ENCODE results near the gene NTNG2.

NTNG2 gene

GRCh38 chr9:132236662-132237311 is 74.9 kb downstream of the NTNG2 start:
- no peak for DNase-seq (ENCODE audit: low read depth)

- no peak for DNase-seq (ENCODE audit: low read depth)
Measured at GRCh38 chr9:132237481-132237880, 75.6 kb downstream of the NTNG2 start.

- no peak for DNase-seq (ENCODE audit: low read depth)
Measured at GRCh38 chr9:132238026-132238972, 76.4 kb downstream of the NTNG2 start.

GRCh38 chr9:132238992-132239391 is 77.1 kb downstream of the NTNG2 start:
- DNase-seq (ENCODE audit: low read depth) = no peak

- no peak for DNase-seq (ENCODE audit: low read depth)
Measured at GRCh38 chr9:132239518-132239917, 77.7 kb downstream of the NTNG2 start.

GRCh38 chr9:132239999-132240840 is 78.4 kb downstream of the NTNG2 start:
- DNase-seq (ENCODE audit: low read depth) = no peak

- DNase-seq (ENCODE audit: low read depth) = peak; percentile 71
Measured at GRCh38 chr9:132240841-132241482, 79.1 kb downstream of the NTNG2 start.

- no peak for DNase-seq (ENCODE audit: low read depth)
Measured at GRCh38 chr9:132241483-132241839, 79.6 kb downstream of the NTNG2 start.

GRCh38 chr9:132241840-132242620 is 80.2 kb downstream of the NTNG2 start:
- DNase-seq (ENCODE audit: low read depth) = no peak

GRCh38 chr9:132242621-132243155 is 80.8 kb downstream of the NTNG2 start:
- DNase-seq (ENCODE audit: low read depth) = no peak

GRCh38 chr9:132243156-132244074 is 81.6 kb downstream of the NTNG2 start:
- no peak for DNase-seq (ENCODE audit: low read depth)

GRCh38 chr9:132244582-132245455 is 83.0 kb downstream of the NTNG2 start:
- DNase-seq (ENCODE audit: low read depth) = no peak

GRCh38 chr9:132245465-132245864 is 83.6 kb downstream of the NTNG2 start:
- DNase-seq (ENCODE audit: low read depth) = no peak

GRCh38 chr9:132247942-132248341 is 86.1 kb downstream of the NTNG2 start:
- DNase-seq (ENCODE audit: low read depth) = no peak

GRCh38 chr9:132249123-132249522 is 87.3 kb downstream of the NTNG2 start:
- no peak for DNase-seq (ENCODE audit: low read depth)

GRCh38 chr9:132249690-132250089 is 87.8 kb downstream of the NTNG2 start:
- no peak for DNase-seq (ENCODE audit: low read depth)

- DNase-seq (ENCODE audit: low read depth) = no peak
Measured at GRCh38 chr9:132250324-132251262, 88.7 kb downstream of the NTNG2 start.

GRCh38 chr9:132260846-132261245 is 99.0 kb downstream of the NTNG2 start:
- no peak for DNase-seq (ENCODE audit: low read depth)

Data from CMK (cell line).